ENCODE results near the gene SLC35C1.
"Not testable (repeated sequence)": the region's sequence is repeated elsewhere in the genome, so short reads cannot be mapped to it uniquely, and the experiment has no call there.

The SLC35C1 gene

GRCh38 chr11:45805305-45806071, 539 bp downstream of the SLC35C1 start:
- TF ChIP-seq CTCF (conservative IDR thresholded peaks at IDR 0.05; ENCODE audit: low read depth, low read length), result no peak
- peak overlapping the region; percentile 83 for H3K4me3 ChIP-seq (ENCODE audit: low read length)
- DNase-seq (ENCODE audit: low read depth), result no peak

- no peak for TF ChIP-seq CTCF (conservative IDR thresholded peaks at IDR 0.05; ENCODE audit: low read depth, low read length)
- DNase-seq (ENCODE audit: low read depth), result no peak
- H3K4me3 ChIP-seq (ENCODE audit: low read length), result peak overlapping the region; percentile 83
These were observed 1.4 kb downstream of the SLC35C1 start for GRCh38 chr11:45806072-45806933.

- peak overlapping the region; percentile 83 for H3K4me3 ChIP-seq (ENCODE audit: low read length)
These were observed 2.2 kb downstream of the SLC35C1 start for GRCh38 chr11:45806937-45807791.

GRCh38 chr11:45807792-45808238, 2.9 kb downstream of the SLC35C1 start:
- no peak for DNase-seq (ENCODE audit: low read depth)
- no peak overlapping the region for H3K4me3 ChIP-seq (ENCODE audit: low read length)
- no peak for TF ChIP-seq CTCF (conservative IDR thresholded peaks at IDR 0.05; ENCODE audit: low read depth, low read length)

More at GRCh38 chr11:45806937-45807791, 2.2 kb downstream of the SLC35C1 start:
- DNase-seq (ENCODE audit: low read depth), result no peak
- no peak for TF ChIP-seq CTCF (conservative IDR thresholded peaks at IDR 0.05; ENCODE audit: low read depth, low read length)

GRCh38 chr11:45808427-45808826, 3.5 kb downstream of the SLC35C1 start:
- H3K4me3 ChIP-seq (ENCODE audit: low read length); DNase-seq (ENCODE audit: low read depth): not testable (repeated sequence)

- no peak for DNase-seq (ENCODE audit: low read depth)
- no peak overlapping the region for H3K4me3 ChIP-seq (ENCODE audit: low read length)
- no peak for TF ChIP-seq CTCF (conservative IDR thresholded peaks at IDR 0.05; ENCODE audit: low read depth, low read length)
These were observed 4.8 kb downstream of the SLC35C1 start for GRCh38 chr11:45809456-45810395.
